Chondrocyte (in vitro differentiated cells): ENCODE measurements around the gene TMEM271. TPM values are rescaled to one million over a fixed set of nuclear protein-coding genes. Genes with fewer than 3 reads are reported as not detected.
"Not testable (repeated sequence)": the region's sequence is repeated elsewhere in the genome, so short reads cannot be mapped to it uniquely, and the experiment has no call there.

Experiments
- DNase-seq: peaks from one replicate; pipeline ENCODE4 v3.0.0; 2021; ENCODE audit warnings: mixed read lengths, low spot score
- H3K27ac Mint-ChIP-seq: one replicate; pipeline ENCODE4 v1.8.0; 2021; ENCODE audit warnings: mild to moderate bottlenecking, moderate library complexity, mixed read lengths; ENCODE audit not compliant: unreplicated experiment
- H3K27me3 Mint-ChIP-seq: 2 replicates; pipeline ENCODE4 v1.8.0; 2021; ENCODE audit warnings: low read depth, mixed read lengths
- H3K36me3 Mint-ChIP-seq: 2 replicates; pipeline ENCODE4 v1.8.0; 2021; ENCODE audit warnings: low read depth, mixed read lengths
- H3K4me1 Mint-ChIP-seq: 2 replicates; pipeline ENCODE4 v1.8.0; 2021; ENCODE audit warnings: low read depth, mild to moderate bottlenecking, mixed read lengths
- H3K4me3 Mint-ChIP-seq: one replicate; pipeline ENCODE4 v1.8.0; 2021; ENCODE audit warnings: mild to moderate bottlenecking, moderate library complexity, mixed read lengths; ENCODE audit not compliant: unreplicated experiment
- H3K9me3 Mint-ChIP-seq: 2 replicates; pipeline ENCODE4 v1.8.0; 2021; ENCODE audit warnings: low read depth, mixed read lengths
- total RNA-seq: library from RNA; stranded (reverse); gene quantifications from 3 replicates; pipeline ENCODE4 v1.2.1, GENCODE V29; 2021
- TF ChIP-seq, protein P1 (sequence below): fragments of 200-600 bp; sonication (generic); IDR thresholded peaks from 2 replicates; pipeline ENCODE4 v1.5.0; 2021; ENCODE audit warnings: antibody characterized with exemption, mild to moderate bottlenecking, moderate library complexity

TMEM271 gene
- total RNA-seq, 1 donor from 2014 or later: not detected

DNA sequence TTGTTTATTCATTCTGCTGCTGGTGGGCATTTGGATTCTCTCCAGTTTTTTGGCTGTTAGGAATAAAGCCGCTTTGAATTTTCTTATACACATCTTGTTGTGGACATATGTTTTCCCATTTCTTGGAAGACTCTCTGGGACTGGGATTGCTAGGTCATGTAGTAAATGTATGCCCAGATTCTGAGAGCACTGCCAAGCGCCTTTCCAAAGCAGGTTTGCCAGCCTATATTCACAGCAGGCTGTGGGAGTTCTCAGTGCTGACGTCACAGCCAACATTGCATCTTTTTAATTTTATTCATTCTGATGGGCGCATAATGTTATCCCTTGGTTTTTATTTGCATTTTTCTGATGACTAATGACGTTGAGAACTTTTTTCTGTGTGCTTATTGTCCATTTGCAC lies 24.1 kb downstream of the TMEM271 start:
- H3K36me3 Mint-ChIP-seq: no peaks in the 10 kb centered on the region
- TF ChIP-seq, protein P1, sequence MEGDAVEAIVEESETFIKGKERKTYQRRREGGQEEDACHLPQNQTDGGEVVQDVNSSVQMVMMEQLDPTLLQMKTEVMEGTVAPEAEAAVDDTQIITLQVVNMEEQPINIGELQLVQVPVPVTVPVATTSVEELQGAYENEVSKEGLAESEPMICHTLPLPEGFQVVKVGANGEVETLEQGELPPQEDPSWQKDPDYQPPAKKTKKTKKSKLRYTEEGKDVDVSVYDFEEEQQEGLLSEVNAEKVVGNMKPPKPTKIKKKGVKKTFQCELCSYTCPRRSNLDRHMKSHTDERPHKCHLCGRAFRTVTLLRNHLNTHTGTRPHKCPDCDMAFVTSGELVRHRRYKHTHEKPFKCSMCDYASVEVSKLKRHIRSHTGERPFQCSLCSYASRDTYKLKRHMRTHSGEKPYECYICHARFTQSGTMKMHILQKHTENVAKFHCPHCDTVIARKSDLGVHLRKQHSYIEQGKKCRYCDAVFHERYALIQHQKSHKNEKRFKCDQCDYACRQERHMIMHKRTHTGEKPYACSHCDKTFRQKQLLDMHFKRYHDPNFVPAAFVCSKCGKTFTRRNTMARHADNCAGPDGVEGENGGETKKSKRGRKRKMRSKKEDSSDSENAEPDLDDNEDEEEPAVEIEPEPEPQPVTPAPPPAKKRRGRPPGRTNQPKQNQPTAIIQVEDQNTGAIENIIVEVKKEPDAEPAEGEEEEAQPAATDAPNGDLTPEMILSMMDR: no peak
- H3K27ac Mint-ChIP-seq: no peak overlapping the region
- no peaks in the 10 kb centered on the region for H3K9me3 Mint-ChIP-seq
- no peak overlapping the region for H3K4me3 Mint-ChIP-seq
- peaks cover 16% of the 10 kb centered on the region for H3K27me3 Mint-ChIP-seq
- no peak for DNase-seq
- H3K4me1 Mint-ChIP-seq: no peaks in the 10 kb centered on the region

DNA sequence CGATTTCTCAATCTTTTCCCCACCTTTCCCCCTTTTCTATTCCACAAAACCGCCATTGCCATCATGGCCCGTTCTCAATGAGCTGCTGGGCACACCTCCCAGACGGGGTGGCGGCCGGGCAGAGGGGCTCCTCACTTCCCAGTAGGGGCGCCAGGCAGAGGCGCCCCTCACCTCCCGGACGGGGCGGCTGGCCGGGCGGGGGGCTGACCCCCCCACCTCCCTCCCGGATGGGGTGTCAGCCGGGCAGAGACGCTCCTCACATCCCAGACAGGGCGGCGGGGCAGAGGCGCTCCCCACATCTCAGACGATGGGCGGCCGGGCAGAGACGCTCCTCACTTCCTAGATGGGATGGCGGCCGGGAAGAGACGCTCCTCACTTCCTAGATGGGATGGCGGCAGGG lies 25.8 kb downstream of the TMEM271 start:
- H3K9me3 Mint-ChIP-seq, H3K4me1 Mint-ChIP-seq, H3K27ac Mint-ChIP-seq, DNase-seq, H3K4me3 Mint-ChIP-seq, H3K36me3 Mint-ChIP-seq: not testable (repeated sequence)
- peaks cover 17% of the 10 kb centered on the region for H3K27me3 Mint-ChIP-seq

- no peaks in the 10 kb centered on the region for H3K4me1 Mint-ChIP-seq
- no peaks in the 10 kb centered on the region for H3K36me3 Mint-ChIP-seq
These were observed 27.1 kb downstream of the TMEM271 start for GRCh38 chr4:548976-549375.

GRCh38 chr4:545612-546011 lies 30.5 kb downstream of the TMEM271 start:
- peaks cover 9% of the 10 kb centered on the region for H3K9me3 Mint-ChIP-seq
- H3K4me1 Mint-ChIP-seq: no peaks in the 10 kb centered on the region
- no peak for DNase-seq
- H3K36me3 Mint-ChIP-seq: no peaks in the 10 kb centered on the region
- H3K27me3 Mint-ChIP-seq: peaks cover 10% of the 10 kb centered on the region
- TF ChIP-seq, protein P1: no peak
- H3K27ac Mint-ChIP-seq: no peak overlapping the region
- no peak overlapping the region for H3K4me3 Mint-ChIP-seq

More at GRCh38 chr4:548976-549375, 27.1 kb downstream of the TMEM271 start:
- H3K27ac Mint-ChIP-seq: no peak overlapping the region
- TF ChIP-seq, protein P1: no peak
- H3K4me3 Mint-ChIP-seq: no peak overlapping the region
- H3K27me3 Mint-ChIP-seq: peaks cover 17% of the 10 kb centered on the region
- H3K9me3 Mint-ChIP-seq: peaks cover 1% of the 10 kb centered on the region
- no peak for DNase-seq

- TF ChIP-seq, protein P1: no peak
- no peaks in the 10 kb centered on the region for H3K36me3 Mint-ChIP-seq
- peak; percentile 68 for DNase-seq
- no peak overlapping the region for H3K4me3 Mint-ChIP-seq
- H3K27me3 Mint-ChIP-seq: peaks cover 8% of the 10 kb centered on the region
- H3K4me1 Mint-ChIP-seq: no peaks in the 10 kb centered on the region
- H3K27ac Mint-ChIP-seq: no peak overlapping the region
- H3K9me3 Mint-ChIP-seq: peaks cover 9% of the 10 kb centered on the region
These were observed 31.5 kb downstream of the TMEM271 start for GRCh38 chr4:544386-545105.

DNA sequence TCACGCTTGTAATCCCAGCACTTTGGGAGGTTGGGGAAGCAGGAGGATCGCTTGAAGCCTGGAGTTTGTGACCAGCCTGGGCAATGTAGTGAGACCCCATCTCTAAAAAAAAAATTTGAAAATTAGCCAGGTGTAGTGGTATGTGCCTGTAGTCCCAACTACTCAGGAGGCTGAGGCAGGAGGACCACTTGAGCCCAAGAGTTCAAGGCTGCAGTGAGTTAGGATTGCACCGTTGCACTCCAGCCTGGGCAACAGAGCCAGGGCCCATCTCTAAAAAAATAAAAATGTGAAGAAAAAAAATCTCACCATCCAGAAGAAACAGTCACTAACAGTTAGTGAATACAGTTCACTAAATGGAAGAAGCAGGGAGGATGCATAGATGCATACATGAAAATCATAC lies 34.8 kb downstream of the TMEM271 start:
- no peak overlapping the region for H3K4me3 Mint-ChIP-seq
- no peaks in the 10 kb centered on the region for H3K4me1 Mint-ChIP-seq
- peaks cover 14% of the 10 kb centered on the region for H3K36me3 Mint-ChIP-seq
- H3K27me3 Mint-ChIP-seq: peaks cover 1% of the 10 kb centered on the region
- H3K9me3 Mint-ChIP-seq: peaks cover 9% of the 10 kb centered on the region
- TF ChIP-seq, protein P1: no peak
- no peak overlapping the region for H3K27ac Mint-ChIP-seq
- DNase-seq: no peak
